Activated T-helper 1 cell treated with anti-CD3 and anti-CD28 coated beads, Interleukin-2, amount 50 U/mL, for 16 hours (primary cell): ENCODE measurements around the gene DLGAP1.

ENCODE experiments used
- DNase-seq, 2 donors: peaks; one replicate each; pipeline ENCODE4 v3.0.0-alpha.2; 2020; ENCODE audit warnings: low read depth in 1 of 2, low spot score in 1 of 2

Gene DLGAP1

GRCh38 chr18:3950668-3951404 lies 504.3 kb downstream of the DLGAP1 start:
- no peak for DNase-seq

- no peak for DNase-seq
These were observed 506.1 kb downstream of the DLGAP1 start for GRCh38 chr18:3948958-3949357.

GRCh38 chr18:3947383-3947782 lies 507.7 kb downstream of the DLGAP1 start:
- no peak for DNase-seq

GRCh38 chr18:3935305-3935704 lies 519.8 kb downstream of the DLGAP1 start:
- no peak for DNase-seq

- no peak for DNase-seq
These were observed 522.8 kb downstream of the DLGAP1 start for GRCh38 chr18:3932276-3932675.

GRCh38 chr18:3931542-3932112 lies 523.5 kb downstream of the DLGAP1 start:
- no peak for DNase-seq

GRCh38 chr18:3931013-3931315 lies 524.1 kb downstream of the DLGAP1 start:
- no peak for DNase-seq

GRCh38 chr18:3930126-3931012 lies 524.7 kb downstream of the DLGAP1 start:
- no peak for DNase-seq

- DNase-seq: no peak
These were observed 530.7 kb downstream of the DLGAP1 start for GRCh38 chr18:3924455-3924854.

- no peak for DNase-seq
These were observed 531.4 kb downstream of the DLGAP1 start for GRCh38 chr18:3923750-3924149.

GRCh38 chr18:3921826-3922225 lies 533.3 kb downstream of the DLGAP1 start:
- DNase-seq: no peak

- no peak for DNase-seq
These were observed 534.3 kb downstream of the DLGAP1 start for GRCh38 chr18:3920832-3921231.

- no peak for DNase-seq
These were observed 535.6 kb downstream of the DLGAP1 start for GRCh38 chr18:3919396-3920061.

GRCh38 chr18:3916082-3916481 lies 539.0 kb downstream of the DLGAP1 start:
- no peak for DNase-seq

GRCh38 chr18:3914833-3915610 lies 540.1 kb downstream of the DLGAP1 start:
- no peak for DNase-seq

GRCh38 chr18:3914109-3914508 lies 541.0 kb downstream of the DLGAP1 start:
- no peak for DNase-seq

- no peak for DNase-seq
These were observed 542.4 kb downstream of the DLGAP1 start for GRCh38 chr18:3912705-3913104.

GRCh38 chr18:3911413-3911812 lies 543.7 kb downstream of the DLGAP1 start:
- no peak for DNase-seq

GRCh38 chr18:3910512-3910911 lies 544.6 kb downstream of the DLGAP1 start:
- no peak for DNase-seq

GRCh38 chr18:3907955-3908354 lies 547.2 kb downstream of the DLGAP1 start:
- DNase-seq: no peak
